HG02885 (cell line): ENCODE measurements around the gene HECTD1.
"Not testable (repeated sequence)": the region's sequence is repeated elsewhere in the genome, so short reads cannot be mapped to it uniquely, and the experiment has no call there.

Experiments used
- ATAC-seq: cut with Tn5 transposase; IDR thresholded peaks from one replicate; pipeline ENCODE4 v1.9.1; 2021; ENCODE audit warnings: mild to moderate bottlenecking; ENCODE audit not compliant: unreplicated experiment, poor library complexity

The HECTD1 gene

DNA sequence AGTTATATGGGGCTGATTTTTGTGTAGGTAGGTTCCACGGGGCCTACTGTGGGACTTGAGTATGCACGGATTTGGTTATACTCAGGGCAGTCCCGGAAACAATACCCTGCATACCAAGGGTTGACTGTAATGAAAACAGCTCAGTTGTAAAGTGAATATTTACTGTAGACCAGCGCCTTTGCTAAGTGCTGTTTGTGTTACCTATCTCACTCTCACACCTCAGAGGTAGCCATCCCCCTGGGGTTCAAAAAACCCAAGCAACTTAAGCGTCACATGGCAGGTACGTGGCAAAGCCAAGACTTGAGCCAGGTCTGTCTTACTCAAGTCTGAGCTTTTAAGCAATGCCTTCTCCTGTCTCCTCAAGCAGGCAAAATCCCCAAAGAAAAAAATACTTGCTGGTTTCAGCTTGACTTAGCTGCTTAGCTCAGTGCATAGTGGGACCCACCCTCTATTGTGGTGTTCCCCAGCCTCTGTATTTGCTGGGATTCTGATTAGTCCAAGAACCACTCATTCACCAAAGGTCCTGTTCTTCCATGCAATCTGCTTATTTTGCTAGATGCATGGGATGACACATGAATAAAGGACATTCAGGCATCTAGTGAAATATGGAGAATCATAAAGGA is 147.2 kb downstream of the HECTD1 start:
- ATAC-seq: no peak

GRCh38 chr14:31059152-31059924 is 148.3 kb downstream of the HECTD1 start:
- no peak for ATAC-seq

- ATAC-seq: no peak
Measured at GRCh38 chr14:31057701-31058364, 149.8 kb downstream of the HECTD1 start.

GRCh38 chr14:31057035-31057434 is 150.6 kb downstream of the HECTD1 start:
- ATAC-seq: no peak

DNA sequence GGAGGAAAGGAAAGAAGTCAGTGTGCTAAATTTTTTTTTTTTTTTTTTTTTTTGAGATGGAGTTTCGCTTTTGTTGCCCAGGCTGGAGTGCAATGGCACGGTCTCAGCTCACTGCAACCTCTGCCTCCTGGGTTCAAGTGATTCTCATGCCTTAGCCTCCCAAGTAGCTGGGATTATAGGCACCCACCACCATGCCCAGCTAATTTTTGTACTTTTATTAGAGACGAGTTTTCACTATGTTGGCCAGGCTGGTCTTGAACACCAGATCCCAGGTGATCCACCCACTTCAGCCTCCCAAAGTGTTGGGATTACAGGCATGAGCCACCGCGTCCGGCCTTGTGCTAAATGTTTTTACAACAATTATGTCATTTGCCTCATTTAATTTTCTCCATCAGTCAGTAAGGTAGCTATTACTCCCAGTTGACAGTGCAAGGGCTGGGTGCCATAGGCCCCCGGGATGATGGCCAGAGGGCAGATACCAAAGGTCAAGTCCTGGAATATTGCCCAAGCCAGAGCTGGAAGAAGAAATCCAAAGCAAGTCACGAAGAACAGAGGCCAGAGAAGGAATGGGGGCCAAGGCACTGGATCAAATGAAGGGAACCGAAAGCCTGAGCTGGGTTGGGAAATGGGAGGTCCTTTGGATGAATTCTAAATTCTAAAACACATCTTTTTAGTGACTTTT is 154.5 kb downstream of the HECTD1 start:
- ATAC-seq: not testable (repeated sequence)

GRCh38 chr14:31051511-31051910 is 156.1 kb downstream of the HECTD1 start:
- no peak for ATAC-seq

GRCh38 chr14:31051023-31051422 is 156.6 kb downstream of the HECTD1 start:
- ATAC-seq: no peak
